ENCODE measurements around the gene RPIA.

GRCh38 chr2:88733155-88733902 lies 41.9 kb downstream of the RPIA start:
- TF ChIP-seq POLR2A (IDR thresholded peaks at IDR 0.05; ENCODE audit: low read depth, low read length): no peak
- no peak for TF ChIP-seq POLR2AphosphoS5 (IDR thresholded peaks at IDR 0.05; ENCODE audit: low read depth, low read length)
- TF ChIP-seq TAF1 (IDR thresholded peaks at IDR 0.05; ENCODE audit: low read depth, low read length): no peak
- TF ChIP-seq SPI1 (IDR thresholded peaks at IDR 0.05; ENCODE audit: low read depth, low read length): no peak

Measured in GM12891 (cell line).